ENCODE results near the gene VIT. TPM values are rescaled to one million over a fixed set of nuclear protein-coding genes. Genes with fewer than 3 reads are reported as not detected.

Gene VIT
- total and polyA plus RNA-seq, 2 experiments from 2014 or later = 0.25 to 0.33 TPM

DNA sequence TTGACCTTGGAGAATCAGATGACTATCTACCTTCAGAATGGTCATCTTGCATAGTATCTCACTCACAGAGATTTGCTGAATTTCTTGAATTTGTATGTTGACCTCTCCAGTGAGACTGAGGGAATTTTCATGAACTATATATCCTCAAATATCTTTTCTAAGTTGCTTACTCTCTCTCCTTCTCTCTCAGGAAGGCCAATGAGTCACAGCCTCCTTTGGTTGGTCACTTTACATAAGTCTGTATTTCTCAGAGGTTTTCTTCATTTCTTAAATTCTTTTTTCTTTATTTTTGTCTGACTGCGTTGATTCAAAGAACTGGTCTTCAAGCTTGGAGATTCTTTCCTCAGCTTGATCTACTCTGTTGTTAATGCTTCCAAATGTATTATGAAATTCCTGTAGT lies 51.7 kb downstream of the VIT start:
- H3K79me2 ChIP-seq = no peaks in the 10 kb centered on the region
- no peaks in the 10 kb centered on the region for H3K4me1 ChIP-seq (ENCODE audit: insufficient read depth)
- H3K27me3 ChIP-seq = no peaks in the 10 kb centered on the region
- H3K27ac ChIP-seq = no peak overlapping the region
- no peak overlapping the region for H3K4me3 ChIP-seq
- no peaks in the 10 kb centered on the region for H3K9me3 ChIP-seq (ENCODE audit: low read depth)
- H2AFZ ChIP-seq = no peak overlapping the region
- no peak for DNase-seq (ENCODE audit: low spot score)
- TF ChIP-seq EZH2phosphoT487 (IDR thresholded peaks at IDR 0.05; ENCODE audit: low read depth, severe bottlenecking, unreplicated experiment) (no peak), EZH2 (IDR thresholded peaks at IDR 0.05; ENCODE audit: borderline replicate concordance) (no peak)
- TF ChIP-seq, protein P1, sequence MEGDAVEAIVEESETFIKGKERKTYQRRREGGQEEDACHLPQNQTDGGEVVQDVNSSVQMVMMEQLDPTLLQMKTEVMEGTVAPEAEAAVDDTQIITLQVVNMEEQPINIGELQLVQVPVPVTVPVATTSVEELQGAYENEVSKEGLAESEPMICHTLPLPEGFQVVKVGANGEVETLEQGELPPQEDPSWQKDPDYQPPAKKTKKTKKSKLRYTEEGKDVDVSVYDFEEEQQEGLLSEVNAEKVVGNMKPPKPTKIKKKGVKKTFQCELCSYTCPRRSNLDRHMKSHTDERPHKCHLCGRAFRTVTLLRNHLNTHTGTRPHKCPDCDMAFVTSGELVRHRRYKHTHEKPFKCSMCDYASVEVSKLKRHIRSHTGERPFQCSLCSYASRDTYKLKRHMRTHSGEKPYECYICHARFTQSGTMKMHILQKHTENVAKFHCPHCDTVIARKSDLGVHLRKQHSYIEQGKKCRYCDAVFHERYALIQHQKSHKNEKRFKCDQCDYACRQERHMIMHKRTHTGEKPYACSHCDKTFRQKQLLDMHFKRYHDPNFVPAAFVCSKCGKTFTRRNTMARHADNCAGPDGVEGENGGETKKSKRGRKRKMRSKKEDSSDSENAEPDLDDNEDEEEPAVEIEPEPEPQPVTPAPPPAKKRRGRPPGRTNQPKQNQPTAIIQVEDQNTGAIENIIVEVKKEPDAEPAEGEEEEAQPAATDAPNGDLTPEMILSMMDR (IDR thresholded peaks at IDR 0.05; ENCODE audit: poor library complexity) = no peak
- H4K20me1 ChIP-seq (ENCODE audit: insufficient read depth, poor library complexity, severe bottlenecking) = no peaks in the 10 kb centered on the region
- 100% methylated on average over 1 of the region's 1 CpG for WGBS (ENCODE audit: low lambda C conversion rate, missing lambda C conversion rate)
- no peaks in the 10 kb centered on the region for H3K9me2 ChIP-seq (replicated peaks; ENCODE audit: insufficient read depth)
- no peaks in the 10 kb centered on the region for H3K36me3 ChIP-seq (replicated peaks; ENCODE audit: insufficient read depth, low read depth)
- H3K4me2 ChIP-seq = no peak overlapping the region

DNA sequence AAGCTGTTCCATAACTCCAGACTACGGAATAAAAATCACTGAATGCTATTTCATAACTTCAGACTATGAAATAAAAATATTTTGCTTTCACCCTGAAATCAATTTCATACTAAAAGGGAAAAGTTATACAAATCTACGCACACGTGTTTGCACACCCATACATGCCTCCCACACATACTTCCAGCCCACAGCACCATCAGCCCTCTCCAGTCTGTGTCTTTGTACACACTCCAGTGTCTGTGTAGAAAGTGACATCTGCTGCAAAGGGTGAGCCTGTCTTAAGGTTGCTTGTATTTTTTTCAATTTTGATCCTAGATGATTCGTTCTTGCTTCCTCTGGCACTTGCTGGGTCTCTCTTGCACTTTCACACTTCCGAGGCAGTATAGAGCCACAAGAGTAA lies 53.6 kb downstream of the VIT start:
- no peaks in the 10 kb centered on the region for H3K36me3 ChIP-seq (replicated peaks; ENCODE audit: insufficient read depth, low read depth)
- no peaks in the 10 kb centered on the region for H3K9me3 ChIP-seq (ENCODE audit: low read depth)
- no peaks in the 10 kb centered on the region for H3K4me1 ChIP-seq (ENCODE audit: insufficient read depth)
- H2AFZ ChIP-seq = no peak overlapping the region
- H4K20me1 ChIP-seq (ENCODE audit: insufficient read depth, poor library complexity, severe bottlenecking) = no peaks in the 10 kb centered on the region
- DNase-seq (ENCODE audit: low spot score) = no peak
- TF ChIP-seq, protein P1 (IDR thresholded peaks at IDR 0.05; ENCODE audit: poor library complexity) = no peak
- TF ChIP-seq EZH2phosphoT487 (IDR thresholded peaks at IDR 0.05; ENCODE audit: low read depth, severe bottlenecking, unreplicated experiment) = no peak
- TF ChIP-seq EZH2 (IDR thresholded peaks at IDR 0.05; ENCODE audit: borderline replicate concordance) = no peak
- H3K27me3 ChIP-seq = no peaks in the 10 kb centered on the region
- no peaks in the 10 kb centered on the region for H3K9me2 ChIP-seq (replicated peaks; ENCODE audit: insufficient read depth)
- no peak overlapping the region for H3K4me2 ChIP-seq
- H3K27ac ChIP-seq = no peak overlapping the region
- 95% methylated on average over 5 of the region's 5 CpGs for WGBS (ENCODE audit: low lambda C conversion rate, missing lambda C conversion rate)
- H3K79me2 ChIP-seq = no peaks in the 10 kb centered on the region
- H3K4me3 ChIP-seq = no peak overlapping the region

DNA sequence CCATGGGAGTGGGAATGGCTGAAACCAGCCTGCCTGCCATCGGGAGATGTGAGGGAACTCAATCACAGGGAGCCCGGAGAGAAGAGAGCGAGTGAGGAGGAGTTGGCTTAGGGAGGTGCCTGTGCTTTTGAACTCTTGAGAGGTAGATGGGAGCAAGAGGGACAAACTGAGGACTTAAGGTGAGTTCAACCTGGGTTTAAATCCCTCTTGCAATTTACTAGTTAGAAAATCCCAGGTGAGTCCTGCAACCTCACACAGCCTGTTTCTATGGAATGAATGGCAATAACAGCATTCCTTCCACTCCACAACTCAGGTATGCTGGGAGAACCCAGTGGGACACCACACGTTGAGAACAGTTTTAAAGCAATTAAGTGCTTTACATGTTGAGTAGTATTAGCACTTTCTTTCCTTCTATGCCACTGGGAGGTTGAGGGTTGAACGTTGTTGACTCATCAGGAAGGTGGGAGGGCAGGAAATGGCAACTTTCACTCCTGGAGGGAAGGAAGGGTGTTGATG lies 57.3 kb downstream of the VIT start:
- Histone ChIP-seq H4K20me1 (ENCODE audit: insufficient read depth, poor library complexity, severe bottlenecking) (no peaks in the 10 kb centered on the region), H3K27ac (no peak overlapping the region), H3K9me2 (replicated peaks; ENCODE audit: insufficient read depth) (no peaks in the 10 kb centered on the region), H3K9me3 (ENCODE audit: low read depth) (no peaks in the 10 kb centered on the region), H3K4me2 (no peak overlapping the region), H3K27me3 (no peaks in the 10 kb centered on the region), H3K36me3 (replicated peaks; ENCODE audit: insufficient read depth, low read depth) (no peaks in the 10 kb centered on the region), H3K79me2 (no peaks in the 10 kb centered on the region), H3K4me3 (no peak overlapping the region), H2AFZ (no peak overlapping the region), H3K4me1 (ENCODE audit: insufficient read depth) (no peaks in the 10 kb centered on the region)
- TF ChIP-seq EZH2phosphoT487 (IDR thresholded peaks at IDR 0.05; ENCODE audit: low read depth, severe bottlenecking, unreplicated experiment) = no peak
- no peak for TF ChIP-seq EZH2 (IDR thresholded peaks at IDR 0.05; ENCODE audit: borderline replicate concordance)
- TF ChIP-seq, protein P1 (IDR thresholded peaks at IDR 0.05; ENCODE audit: poor library complexity) = no peak
- WGBS (ENCODE audit: low lambda C conversion rate, missing lambda C conversion rate) = 44% methylated on average over 5 of the region's 5 CpGs
- no peak for DNase-seq (ENCODE audit: low spot score)

DNA sequence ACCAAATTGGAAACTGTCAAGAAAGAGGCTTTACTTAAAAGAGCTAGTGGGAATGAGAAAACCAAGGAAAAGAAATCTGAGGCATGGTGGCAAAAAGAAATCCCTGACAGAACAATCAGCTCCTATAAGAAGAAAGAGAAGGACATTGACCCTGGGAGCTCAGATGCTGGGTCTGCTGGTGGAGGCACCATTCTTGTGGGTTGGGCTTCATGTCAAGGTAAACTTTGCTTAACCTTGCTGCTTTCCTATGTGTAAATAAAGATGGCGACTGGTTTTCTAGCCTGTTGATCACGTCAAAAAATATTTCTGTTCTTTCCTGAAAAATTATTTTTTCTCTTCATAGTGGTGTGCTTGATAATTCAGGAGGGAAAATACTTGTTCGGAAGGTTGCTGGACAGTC lies 58.1 kb downstream of the VIT start:
- Histone ChIP-seq H3K27ac (no peak overlapping the region), H3K9me2 (replicated peaks; ENCODE audit: insufficient read depth) (no peaks in the 10 kb centered on the region), H3K79me2 (no peaks in the 10 kb centered on the region), H3K4me2 (no peak overlapping the region), H3K4me1 (ENCODE audit: insufficient read depth) (no peaks in the 10 kb centered on the region), H3K27me3 (no peaks in the 10 kb centered on the region), H4K20me1 (ENCODE audit: insufficient read depth, poor library complexity, severe bottlenecking) (no peaks in the 10 kb centered on the region), H3K4me3 (no peak overlapping the region), H2AFZ (no peak overlapping the region), H3K36me3 (replicated peaks; ENCODE audit: insufficient read depth, low read depth) (no peaks in the 10 kb centered on the region), H3K9me3 (ENCODE audit: low read depth) (no peaks in the 10 kb centered on the region)
- DNase-seq (ENCODE audit: low spot score) = no peak
- no peak for TF ChIP-seq EZH2 (IDR thresholded peaks at IDR 0.05; ENCODE audit: borderline replicate concordance)
- TF ChIP-seq EZH2phosphoT487 (IDR thresholded peaks at IDR 0.05; ENCODE audit: low read depth, severe bottlenecking, unreplicated experiment) = no peak
- TF ChIP-seq, protein P1 (IDR thresholded peaks at IDR 0.05; ENCODE audit: poor library complexity) = no peak
- 86% methylated on average over 3 of the region's 3 CpGs for WGBS (ENCODE audit: low lambda C conversion rate, missing lambda C conversion rate)

All from hepatocyte (in vitro differentiated cells).